GM06990 (cell line): ENCODE data around the gene HDAC4.

Experiments used
- DNase-seq: peaks from one replicate; pipeline ENCODE4 v3.0.0-alpha.2; 2011; ENCODE audit not compliant: insufficient read length; ENCODE audit errors: extremely low read depth
- H3K27me3 ChIP-seq: replicated peaks from 2 replicates; pipeline ENCODE4 v1.6.0; 2011; ENCODE audit warnings: low read length; ENCODE audit not compliant: control insufficient read depth, insufficient read depth
- H3K36me3 ChIP-seq: 2 replicates; pipeline ENCODE4 v1.5.1; 2011; ENCODE audit warnings: low read length; ENCODE audit not compliant: control insufficient read depth, insufficient read depth
- H3K4me3 ChIP-seq: replicated peaks from 2 replicates; pipeline ENCODE4 v1.5.1; 2011; ENCODE audit warnings: low read depth, mild to moderate bottlenecking, control low read depth, low read length
- TF ChIP-seq, protein P1 (sequence below): IDR thresholded peaks from 2 replicates; pipeline ENCODE4 v1.5.1; 2011; ENCODE audit warnings: low read length, control low read depth, mild to moderate bottlenecking, inconsistent platforms; ENCODE audit not compliant: insufficient read depth, poor library complexity, severe bottlenecking

The HDAC4 gene

GRCh38 chr2:239226677-239227581 lies 173.9 kb downstream of the HDAC4 start:
- TF ChIP-seq, protein P1, sequence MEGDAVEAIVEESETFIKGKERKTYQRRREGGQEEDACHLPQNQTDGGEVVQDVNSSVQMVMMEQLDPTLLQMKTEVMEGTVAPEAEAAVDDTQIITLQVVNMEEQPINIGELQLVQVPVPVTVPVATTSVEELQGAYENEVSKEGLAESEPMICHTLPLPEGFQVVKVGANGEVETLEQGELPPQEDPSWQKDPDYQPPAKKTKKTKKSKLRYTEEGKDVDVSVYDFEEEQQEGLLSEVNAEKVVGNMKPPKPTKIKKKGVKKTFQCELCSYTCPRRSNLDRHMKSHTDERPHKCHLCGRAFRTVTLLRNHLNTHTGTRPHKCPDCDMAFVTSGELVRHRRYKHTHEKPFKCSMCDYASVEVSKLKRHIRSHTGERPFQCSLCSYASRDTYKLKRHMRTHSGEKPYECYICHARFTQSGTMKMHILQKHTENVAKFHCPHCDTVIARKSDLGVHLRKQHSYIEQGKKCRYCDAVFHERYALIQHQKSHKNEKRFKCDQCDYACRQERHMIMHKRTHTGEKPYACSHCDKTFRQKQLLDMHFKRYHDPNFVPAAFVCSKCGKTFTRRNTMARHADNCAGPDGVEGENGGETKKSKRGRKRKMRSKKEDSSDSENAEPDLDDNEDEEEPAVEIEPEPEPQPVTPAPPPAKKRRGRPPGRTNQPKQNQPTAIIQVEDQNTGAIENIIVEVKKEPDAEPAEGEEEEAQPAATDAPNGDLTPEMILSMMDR = no peak
- Histone ChIP-seq H3K27me3 (no peaks in the 10 kb centered on the region), H3K36me3 (no peaks in the 10 kb centered on the region), H3K4me3 (no peak overlapping the region)
- no peak for DNase-seq

- Histone ChIP-seq H3K36me3 (no peaks in the 10 kb centered on the region), H3K27me3 (no peaks in the 10 kb centered on the region), H3K4me3 (no peak overlapping the region)
- DNase-seq = no peak
- TF ChIP-seq, protein P1 = no peak
These were observed 174.8 kb downstream of the HDAC4 start for GRCh38 chr2:239225871-239226561.

DNA sequence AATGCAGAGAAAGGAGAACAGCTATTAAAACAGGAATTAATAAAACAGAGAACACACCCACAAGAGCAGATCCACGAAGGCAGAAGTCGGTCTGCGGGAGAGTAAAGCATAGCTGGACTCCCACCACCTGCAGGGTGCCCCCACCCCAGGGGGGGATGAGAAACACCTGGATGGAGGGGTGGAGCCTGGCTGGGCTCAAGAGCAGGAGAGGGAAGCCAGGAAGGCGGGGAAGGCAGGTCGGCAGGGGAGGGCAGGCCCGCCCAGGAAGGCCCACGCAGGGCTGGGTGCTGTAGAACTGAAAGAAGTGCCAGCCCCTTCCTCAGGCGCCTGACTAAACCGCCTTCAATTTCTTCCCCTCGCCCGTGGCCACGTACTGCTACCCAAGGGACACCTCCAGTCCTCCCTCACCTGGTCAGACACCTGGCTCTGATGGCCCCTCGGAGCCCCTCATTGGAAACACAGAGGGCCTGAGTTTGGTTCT lies 175.4 kb downstream of the HDAC4 start:
- DNase-seq = no peak
- TF ChIP-seq, protein P1 = no peak
- Histone ChIP-seq H3K4me3 (no peak overlapping the region), H3K27me3 (no peaks in the 10 kb centered on the region), H3K36me3 (no peaks in the 10 kb centered on the region)

DNA sequence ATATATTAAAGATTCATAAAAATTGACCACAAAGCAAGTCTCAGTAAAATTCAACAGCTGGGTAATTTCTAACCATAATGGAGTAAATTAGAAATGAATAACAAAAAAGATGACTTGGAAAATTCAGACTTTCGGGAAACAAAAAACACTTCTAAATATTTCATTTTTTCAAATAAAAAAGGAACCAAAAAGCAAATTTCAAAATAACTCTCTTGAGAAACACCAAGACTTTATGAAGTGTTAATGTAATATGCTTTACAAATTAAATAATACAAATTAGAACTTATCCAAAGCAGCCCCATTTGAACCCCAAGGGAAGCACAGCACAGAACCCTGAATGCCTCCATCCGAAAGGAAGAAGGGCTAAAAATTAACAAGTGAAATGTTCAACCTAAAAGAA lies 175.9 kb downstream of the HDAC4 start:
- no peak for DNase-seq
- TF ChIP-seq, protein P1 = no peak
- no peaks in the 10 kb centered on the region for H3K36me3 ChIP-seq
- no peaks in the 10 kb centered on the region for H3K27me3 ChIP-seq
- H3K4me3 ChIP-seq = no peak overlapping the region

GRCh38 chr2:239224199-239224570 lies 176.6 kb downstream of the HDAC4 start:
- TF ChIP-seq, protein P1 = no peak
- no peaks in the 10 kb centered on the region for H3K27me3 ChIP-seq
- no peak for DNase-seq
- H3K36me3 ChIP-seq = no peaks in the 10 kb centered on the region
- no peak overlapping the region for H3K4me3 ChIP-seq
